ENCODE measurements around the gene EXD3.

GRCh38 chr9:137467896-137468295, 44.9 kb upstream of the EXD3 start:
- TF ChIP-seq RXRA (IDR thresholded peaks at IDR 0.05; ENCODE audit: borderline replicate concordance, low read depth) (no peak), RAD21 (IDR thresholded peaks at IDR 0.05; ENCODE audit: low read length) (no peak), POLR2AphosphoS5 (IDR thresholded peaks at IDR 0.05; ENCODE audit: low read depth, low read length) (no peak), PBX3 (IDR thresholded peaks at IDR 0.05) (no peak), USF2 (IDR thresholded peaks at IDR 0.05; ENCODE audit: borderline replicate concordance, low read depth, low read length) (no peak), NFIC (IDR thresholded peaks at IDR 0.05; ENCODE audit: borderline replicate concordance) (no peak)
- TF ChIP-seq, protein P1, sequence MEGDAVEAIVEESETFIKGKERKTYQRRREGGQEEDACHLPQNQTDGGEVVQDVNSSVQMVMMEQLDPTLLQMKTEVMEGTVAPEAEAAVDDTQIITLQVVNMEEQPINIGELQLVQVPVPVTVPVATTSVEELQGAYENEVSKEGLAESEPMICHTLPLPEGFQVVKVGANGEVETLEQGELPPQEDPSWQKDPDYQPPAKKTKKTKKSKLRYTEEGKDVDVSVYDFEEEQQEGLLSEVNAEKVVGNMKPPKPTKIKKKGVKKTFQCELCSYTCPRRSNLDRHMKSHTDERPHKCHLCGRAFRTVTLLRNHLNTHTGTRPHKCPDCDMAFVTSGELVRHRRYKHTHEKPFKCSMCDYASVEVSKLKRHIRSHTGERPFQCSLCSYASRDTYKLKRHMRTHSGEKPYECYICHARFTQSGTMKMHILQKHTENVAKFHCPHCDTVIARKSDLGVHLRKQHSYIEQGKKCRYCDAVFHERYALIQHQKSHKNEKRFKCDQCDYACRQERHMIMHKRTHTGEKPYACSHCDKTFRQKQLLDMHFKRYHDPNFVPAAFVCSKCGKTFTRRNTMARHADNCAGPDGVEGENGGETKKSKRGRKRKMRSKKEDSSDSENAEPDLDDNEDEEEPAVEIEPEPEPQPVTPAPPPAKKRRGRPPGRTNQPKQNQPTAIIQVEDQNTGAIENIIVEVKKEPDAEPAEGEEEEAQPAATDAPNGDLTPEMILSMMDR (IDR thresholded peaks at IDR 0.05): no peak

All from SK-N-SH (cell line).